ENCODE measurements around the gene ADAM8. TPM values are rescaled to one million over a fixed set of nuclear protein-coding genes. Genes with fewer than 3 reads are reported as not detected.
A peak's percentile ranks its signal among the peaks of the same experiment; 100 is the strongest.

ADAM8 gene
- total and polyA plus RNA-seq, 2 of the 8 experiments (the other 6 are each of a cell fraction or from before 2014, with no cell fraction given): 4.6 TPM

- ChIA-PET POLR2A (ENCODE audit: partially characterized antibody) (interaction anchor here (1.0 to 2.3 kb wide), 4 partner anchors 8 to 27 kb away, joined by 3 to 6 read pairs (median 4); partner anchors contain the start of gene VENTX), CTCF (ENCODE audit: partially characterized antibody) (interaction anchor here (1.1 to 3.6 kb wide), 13 partner anchors 12 to 343 kb away, joined by 3 to 24 read pairs (median 8); no protein-coding TSS in a partner anchor)
- Histone ChIP-seq H2AFZ (ENCODE audit: low read length) (no peak overlapping the region), H3K56ac (replicated peaks; ENCODE audit: insufficient read length, low read depth, low read length) (no peak overlapping the region), H2AK5ac (ENCODE audit: low read depth, low read length) (no peak overlapping the region), H3K9me3 (ENCODE audit: insufficient read depth in 2 of 2, low read depth in 1 of 2, low read length in 1 of 2) (no peaks in the 10 kb centered on the region), H2BK15ac (ENCODE audit: low read length) (no peak overlapping the region), H3K79me1 (ENCODE audit: low read depth, low read length) (0 out of 2 replicates have a peak, but pooled peaks cover 2% of the 10 kb centered on the region), H2BK120ac (replicated peaks; ENCODE audit: low read depth, low read length) (no peak overlapping the region), H3K9ac (replicated peaks in 1 of 4; ENCODE audit: extremely low read depth in 1 of 4, low read depth in 3 of 4, low read length in 3 of 4) (no peak overlapping the region), H3K14ac (ENCODE audit: insufficient read length) (no peak overlapping the region), H3K18ac (ENCODE audit: extremely low read depth, low read length) (no peak overlapping the region), H2BK20ac (ENCODE audit: low read length) (0 out of 2 replicates have a peak overlapping the region, but pooled peaks have one; percentile 18), H3K36me3 (ENCODE audit: control insufficient read depth in 2 of 4, insufficient read depth in 4 of 4, low read length in 3 of 4) (no peaks in the 10 kb centered on the region; a peak in 3 of 8 replicates), H3K23ac (ENCODE audit: insufficient read length) (no peak overlapping the region), H3K79me2 (ENCODE audit: control insufficient read depth in 1 of 2, insufficient read depth in 2 of 2, low read length in 2 of 2) (no peaks in the 10 kb centered on the region), H3K4me3 (ENCODE audit: extremely low read depth in 1 of 4, insufficient read depth in 2 of 4, low read depth in 3 of 4, low read length in 4 of 4) (no peak overlapping the region), H3K4ac (replicated peaks; ENCODE audit: insufficient read length, low read depth, low read length) (no peak overlapping the region), H4K91ac (replicated peaks; ENCODE audit: insufficient read length, low read length) (peak overlapping the region; percentile 3), H3K4me2 (ENCODE audit: insufficient read depth in 1 of 2, low read depth in 2 of 2, low read length in 2 of 2) (no peak overlapping the region), H3K23me2 (ENCODE audit: low read depth, low read length) (0 out of 2 replicates have a peak, but pooled peaks cover 1% of the 10 kb centered on the region), H4K8ac (ENCODE audit: extremely low read depth, insufficient read depth, low read length) (no peak overlapping the region), H3K27me3 (replicated peaks in 1 of 4; ENCODE audit: control insufficient read depth in 3 of 4, extremely low read depth in 1 of 4, insufficient read depth in 3 of 4, low read length in 3 of 4) (no peaks in the 10 kb centered on the region; a peak in 3 of 7 replicates), H4K5ac (ENCODE audit: insufficient read length, low read depth, low read length) (no peak overlapping the region), H3K27ac (ENCODE audit: low read depth, low read length) (no peak overlapping the region), H4K20me1 (replicated peaks in 1 of 2; ENCODE audit: control insufficient read depth in 1 of 2, insufficient read depth in 2 of 2, low read length in 2 of 2) (peaks cover 0 to 6% of the 10 kb centered on the region in 2 experiments), H2BK12ac (ENCODE audit: low read depth, low read length) (no peak overlapping the region), H2BK5ac (ENCODE audit: low read depth, low read length) (no peak overlapping the region), H3K4me1 (replicated peaks in 1 of 4; ENCODE audit: control insufficient read depth in 3 of 4, insufficient read depth in 4 of 4, low read length in 3 of 4) (peaks cover 0 to 15% (median 8%) of the 10 kb centered on the region in 4 experiments; a peak in 5 of 7 replicates)
- no peak for DNase-seq (ENCODE audit: low read depth in 1 of 2, low spot score in 2 of 2)
- FAIRE-seq: no peak
- WGBS, 2 experiments (ENCODE audit: extremely low coverage in 1 of 2, insufficient coverage in 1 of 2, insufficient read length in 1 of 2, insufficient replicate concordance in 2 of 2, low coverage in 1 of 2, low lambda C conversion rate in 2 of 2, missing lambda C conversion rate in 1 of 2): 92% methylated on average over 11 of the region's 12 CpGs; no CpG with 5 or more reads in 1 of the 2 experiments
- no peak for TF ChIP-seq CTBP2 (IDR thresholded peaks at IDR 0.05; ENCODE audit: borderline replicate concordance, insufficient read depth, insufficient read length, low read length)
- TF ChIP-seq CBX5 (IDR thresholded peaks at IDR 0.05; ENCODE audit: low read depth, low read length): no peak
- TF ChIP-seq SUZ12 (IDR thresholded peaks at IDR 0.05; ENCODE audit: low read length): no peak
These were observed 30.4 kb downstream of the ADAM8 start for GRCh38 chr10:133246236-133246626.
